HG02981 (cell line): Measurements from ENCODE around the gene MED27.

ENCODE experiments used
- ATAC-seq: cut with Tn5 transposase; IDR thresholded peaks from one replicate; pipeline ENCODE4 v1.9.1; 2021; ENCODE audit warnings: mild to moderate bottlenecking, moderate library complexity; ENCODE audit not compliant: unreplicated experiment

Gene MED27

GRCh38 chr9:131976157-131977108 lies 103.2 kb downstream of the MED27 start:
- no peak for ATAC-seq

GRCh38 chr9:131972889-131973288 lies 106.8 kb downstream of the MED27 start:
- no peak for ATAC-seq

GRCh38 chr9:131971482-131972074 lies 108.1 kb downstream of the MED27 start:
- no peak for ATAC-seq

GRCh38 chr9:131969469-131969989 lies 110.1 kb downstream of the MED27 start:
- ATAC-seq, result no peak

- no peak for ATAC-seq
These were observed 111.0 kb downstream of the MED27 start for GRCh38 chr9:131968632-131969031.

- no peak for ATAC-seq
These were observed 113.8 kb downstream of the MED27 start for GRCh38 chr9:131965841-131966240.

GRCh38 chr9:131965103-131965502 lies 114.6 kb downstream of the MED27 start:
- ATAC-seq, result no peak

- ATAC-seq, result no peak
These were observed 116.3 kb downstream of the MED27 start for GRCh38 chr9:131963072-131964030.

- no peak for ATAC-seq
These were observed 118.2 kb downstream of the MED27 start for GRCh38 chr9:131961496-131961880.

GRCh38 chr9:131960851-131961495 lies 118.7 kb downstream of the MED27 start:
- ATAC-seq, result no peak

- no peak for ATAC-seq
These were observed 119.4 kb downstream of the MED27 start for GRCh38 chr9:131960311-131960710.

- no peak for ATAC-seq
These were observed 119.8 kb downstream of the MED27 start for GRCh38 chr9:131959887-131960286.

- no peak for ATAC-seq
These were observed 120.6 kb downstream of the MED27 start for GRCh38 chr9:131959056-131959455.

- ATAC-seq, result no peak
These were observed 125.4 kb downstream of the MED27 start for GRCh38 chr9:131954299-131954698.

GRCh38 chr9:131951905-131952304 lies 127.8 kb downstream of the MED27 start:
- ATAC-seq, result no peak

- no peak for ATAC-seq
These were observed 128.5 kb downstream of the MED27 start for GRCh38 chr9:131951155-131951554.

GRCh38 chr9:131950487-131950886 lies 129.2 kb downstream of the MED27 start:
- no peak for ATAC-seq

- ATAC-seq, result no peak
These were observed 133.5 kb downstream of the MED27 start for GRCh38 chr9:131946180-131946579.

- no peak for ATAC-seq
These were observed 136.3 kb downstream of the MED27 start for GRCh38 chr9:131943351-131943841.

GRCh38 chr9:131942146-131942720 lies 137.4 kb downstream of the MED27 start:
- ATAC-seq, result no peak
